Measurements from ENCODE around the gene RAB18. TPM values are rescaled to one million over a fixed set of nuclear protein-coding genes. Genes with fewer than 3 reads are reported as not detected.

The RAB18 gene
- total RNA-seq, 4 donors from 2014 or later: 40.4 to 72.6 (median 56.9) TPM

- intact Hi-C loops (cut with DNase I): no loop called here
- WGBS, 2 donors: 18 to 44% methylated on average over 2 of the region's 2 CpGs
- Histone ChIP-seq H3K4me1 (peaks cover 0 to 17% (median 0%) of the 10 kb centered on the region in 3 donors), H3K36me3 (peaks cover 0 to 61% (median 0%) of the 10 kb centered on the region in 3 donors), H3K9me3 (no peaks in the 10 kb centered on the region), H3K27ac (no peak overlapping the region), H3K27me3 (no peaks in the 10 kb centered on the region), H3K4me3 (no peak overlapping the region)
- no peak for DNase-seq
- TF ChIP-seq CTCF (IDR thresholded peaks at IDR 0.05): no peak
- no peak for TF ChIP-seq POLR2A (IDR thresholded peaks at IDR 0.05)
These were observed 38.7 kb downstream of the RAB18 start for GRCh38 chr10:27542812-27543211.

GRCh38 chr10:27547047-27547446 lies 42.9 kb downstream of the RAB18 start:
- no peak for DNase-seq
- TF ChIP-seq POLR2A (IDR thresholded peaks at IDR 0.05) (no peak), CTCF (IDR thresholded peaks at IDR 0.05) (no peak)
- peaks cover 0 to 10% (median 0%) of the 10 kb centered on the region in 3 donors for H3K4me1 ChIP-seq
- H3K4me3 ChIP-seq: no peak overlapping the region
- intact Hi-C loops (cut with DNase I): no loop called here
- no peak overlapping the region for H3K27ac ChIP-seq
- H3K9me3 ChIP-seq: no peaks in the 10 kb centered on the region
- peaks cover 0 to 37% (median 0%) of the 10 kb centered on the region in 3 donors for H3K36me3 ChIP-seq
- 81 to 87% methylated on average over 2 of the region's 2 CpGs for WGBS, 2 donors
- H3K27me3 ChIP-seq: no peaks in the 10 kb centered on the region

GRCh38 chr10:27547482-27547881 lies 43.4 kb downstream of the RAB18 start:
- intact Hi-C loops (cut with DNase I): no loop called here

GRCh38 chr10:27550823-27551222 lies 46.7 kb downstream of the RAB18 start:
- DNase-seq: no peak
- TF ChIP-seq POLR2A (IDR thresholded peaks at IDR 0.05): no peak
- no peak for TF ChIP-seq CTCF (IDR thresholded peaks at IDR 0.05)
- 77 to 84% methylated on average over 6 of the region's 6 CpGs for WGBS, 2 donors
- Histone ChIP-seq H3K9me3 (no peaks in the 10 kb centered on the region), H3K4me3 (no peak overlapping the region), H3K4me1 (no peaks in the 10 kb centered on the region), H3K27me3 (no peaks in the 10 kb centered on the region), H3K36me3 (peaks cover 0 to 9% (median 0%) of the 10 kb centered on the region in 3 donors), H3K27ac (no peak overlapping the region)
- intact Hi-C loops (cut with DNase I): no loop called here

More at GRCh38 chr10:27547482-27547881, 43.4 kb downstream of the RAB18 start:
- 80 to 94% methylated on average over 3 of the region's 3 CpGs for WGBS, 2 donors
- TF ChIP-seq POLR2A (IDR thresholded peaks at IDR 0.05) (no peak), CTCF (IDR thresholded peaks at IDR 0.05) (no peak)
- DNase-seq: no peak
- no peaks in the 10 kb centered on the region for H3K27me3 ChIP-seq
- peaks cover 0 to 34% (median 0%) of the 10 kb centered on the region in 3 donors for H3K36me3 ChIP-seq
- no peak overlapping the region for H3K27ac ChIP-seq
- H3K9me3 ChIP-seq: no peaks in the 10 kb centered on the region
- peaks cover 0 to 5% (median 0%) of the 10 kb centered on the region in 3 donors for H3K4me1 ChIP-seq
- H3K4me3 ChIP-seq: no peak overlapping the region

- no peak overlapping the region for H3K27ac ChIP-seq
- H3K9me3 ChIP-seq: no peaks in the 10 kb centered on the region
- TF ChIP-seq POLR2A (IDR thresholded peaks at IDR 0.05): no peak
- peak; percentile 16 to 76 (median 60) for TF ChIP-seq CTCF (IDR thresholded peaks at IDR 0.05)
- H3K36me3 ChIP-seq: no peaks in the 10 kb centered on the region
- 0 to 1% methylated on average over 3 of the region's 3 CpGs for WGBS, 2 donors
- H3K4me3 ChIP-seq: no peak overlapping the region
- intact Hi-C loops (cut with DNase I): loop anchor here (2.0 kb wide), 1 partner anchor 96 kb away; no protein-coding TSS in a partner anchor
- H3K27me3 ChIP-seq: no peaks in the 10 kb centered on the region
- no peak for DNase-seq
- H3K4me1 ChIP-seq: peaks cover 0 to 7% (median 0%) of the 10 kb centered on the region in 3 donors
These were observed 54.5 kb downstream of the RAB18 start for GRCh38 chr10:27558612-27559020.
